TTC549 (cell line): ENCODE data around the gene PDS5A.
"Not testable (repeated sequence)": the region's sequence is repeated elsewhere in the genome, so short reads cannot be mapped to it uniquely, and the experiment has no call there.

ENCODE experiments used
- FAIRE-seq: peaks from 2 replicates; lab custom pipeline; 2012; peaks lifted over from hg19 to GRCh38; lab: Jason Lieb, UNC

PDS5A gene

GRCh38 chr4:39899291-39899690, 78.4 kb downstream of the PDS5A start:
- FAIRE-seq: no peak

- no peak for FAIRE-seq
Observed at GRCh38 chr4:39898015-39898414, 79.7 kb downstream of the PDS5A start.

GRCh38 chr4:39893693-39894072, 84.0 kb downstream of the PDS5A start:
- FAIRE-seq: no peak

GRCh38 chr4:39892988-39893692, 84.6 kb downstream of the PDS5A start:
- FAIRE-seq: no peak

- no peak for FAIRE-seq
Observed at GRCh38 chr4:39889226-39889625, 88.5 kb downstream of the PDS5A start.

DNA sequence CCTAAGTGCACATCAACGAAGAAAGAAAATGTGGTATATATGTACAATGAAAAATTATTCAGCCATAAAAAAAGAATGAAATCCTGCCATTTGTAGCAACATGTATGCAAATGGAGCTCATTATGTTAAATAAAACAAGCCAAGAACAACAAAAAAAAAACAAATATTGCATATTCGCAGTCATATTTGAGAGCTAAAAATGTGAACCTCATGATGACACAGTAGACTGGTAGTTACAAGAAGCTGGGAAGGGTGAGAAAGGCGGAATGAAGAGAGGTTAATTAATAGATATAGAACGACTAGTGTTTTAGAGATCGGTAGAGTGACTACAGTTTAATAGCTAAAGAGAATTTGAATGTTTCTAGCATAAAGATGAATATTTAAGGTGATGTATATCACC, 89.2 kb downstream of the PDS5A start:
- FAIRE-seq: no peak

GRCh38 chr4:39883646-39884045, 94.1 kb downstream of the PDS5A start:
- no peak for FAIRE-seq

- FAIRE-seq: no peak
Observed at GRCh38 chr4:39881789-39882188, 95.9 kb downstream of the PDS5A start.

DNA sequence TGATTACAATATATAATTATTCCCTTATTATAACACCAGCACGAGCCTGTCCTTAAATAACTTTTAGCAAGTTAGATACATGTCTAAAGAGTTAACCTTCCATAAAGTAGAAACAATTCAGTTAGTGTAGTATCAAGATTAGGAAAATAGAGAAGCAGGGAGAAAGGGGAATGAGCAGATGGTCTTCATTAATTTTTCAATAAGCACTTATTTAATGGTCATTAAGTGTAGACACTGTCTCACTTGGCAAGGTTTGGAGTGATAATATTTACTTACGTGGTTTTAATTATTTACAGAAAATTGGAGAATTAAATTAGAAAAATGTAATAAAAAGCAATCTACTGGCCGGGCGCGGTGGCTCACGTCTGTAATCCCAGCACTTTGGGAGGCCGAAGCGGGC, 99.7 kb downstream of the PDS5A start:
- no peak for FAIRE-seq

DNA sequence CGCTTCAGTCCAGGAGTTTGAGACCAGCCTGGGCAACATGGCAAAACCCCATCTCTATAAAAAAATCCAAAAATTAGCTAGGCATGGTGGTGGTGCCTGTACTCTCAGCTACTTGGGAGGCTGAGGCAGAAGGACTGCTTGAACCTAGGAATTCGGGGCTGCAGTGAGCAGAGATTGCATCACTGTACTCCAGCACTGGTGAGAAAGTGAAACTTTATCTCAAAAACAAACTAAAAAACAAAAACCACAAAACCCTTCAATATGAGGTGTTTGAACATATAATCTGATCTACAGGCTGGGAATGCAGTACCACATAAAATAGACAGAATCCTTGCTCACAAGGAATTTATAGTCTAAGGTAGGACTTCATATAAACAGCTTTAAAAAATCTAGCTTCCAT, 103.9 kb downstream of the PDS5A start:
- FAIRE-seq: no peak

DNA sequence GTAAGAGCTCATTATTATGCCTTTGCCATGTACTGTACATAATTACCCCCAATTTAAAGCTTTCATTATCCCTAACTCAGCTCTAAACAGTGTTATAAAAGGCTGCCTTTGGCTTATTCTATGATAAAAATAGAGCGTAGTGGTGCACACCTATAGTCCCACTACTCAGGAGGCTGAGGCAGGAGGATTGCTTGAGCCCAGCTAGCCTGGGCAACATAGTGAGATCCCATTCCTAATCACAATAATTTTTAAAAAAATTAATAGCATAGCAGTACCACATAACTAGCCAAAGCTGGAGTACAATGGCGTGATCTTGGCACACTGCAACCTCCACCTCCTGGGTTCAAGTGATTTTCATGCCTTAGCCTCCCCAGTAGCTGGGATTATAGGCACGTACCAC, 112.4 kb downstream of the PDS5A start:
- no peak for FAIRE-seq

DNA sequence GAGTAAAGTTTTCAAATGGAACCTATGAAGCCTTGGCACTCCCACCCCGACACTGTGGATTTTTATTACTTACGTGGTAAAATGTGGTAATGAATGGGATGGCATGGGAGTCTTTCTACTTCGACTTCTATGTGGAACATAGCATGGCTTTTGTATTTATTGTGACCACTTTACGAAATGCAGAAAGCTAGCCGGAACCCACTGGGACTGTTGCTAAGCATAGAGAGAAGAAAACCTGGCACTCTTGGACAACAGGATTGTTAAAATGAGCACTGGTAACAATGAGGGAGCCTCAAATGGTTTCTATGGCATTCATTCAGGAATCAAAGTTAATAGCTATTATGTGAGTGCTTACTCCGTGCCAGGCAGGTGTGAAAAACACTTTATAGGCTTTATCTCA, 113.3 kb downstream of the PDS5A start:
- no peak for FAIRE-seq

DNA sequence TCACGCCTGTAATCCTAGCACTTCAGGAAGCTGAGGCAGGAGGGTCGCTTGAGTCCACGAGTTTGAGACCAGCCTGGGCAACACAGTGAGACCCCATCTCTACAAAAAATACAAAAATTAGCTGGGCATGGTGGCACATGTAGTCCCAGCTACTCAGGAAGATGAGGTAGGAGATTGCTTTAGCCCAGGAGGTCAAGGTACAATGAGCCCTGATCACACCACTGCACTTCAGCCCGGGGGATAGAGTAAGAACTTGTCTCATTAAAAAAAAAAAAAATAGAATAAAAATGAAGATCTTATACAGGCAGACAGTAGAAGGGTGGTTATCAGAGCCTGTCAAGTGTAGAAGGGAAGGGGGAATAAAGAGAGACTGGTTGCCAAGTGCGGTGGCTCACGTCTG, 116.9 kb downstream of the PDS5A start:
- FAIRE-seq: no peak

- FAIRE-seq: no peak
Observed at GRCh38 chr4:39855909-39856512, 121.7 kb downstream of the PDS5A start.

DNA sequence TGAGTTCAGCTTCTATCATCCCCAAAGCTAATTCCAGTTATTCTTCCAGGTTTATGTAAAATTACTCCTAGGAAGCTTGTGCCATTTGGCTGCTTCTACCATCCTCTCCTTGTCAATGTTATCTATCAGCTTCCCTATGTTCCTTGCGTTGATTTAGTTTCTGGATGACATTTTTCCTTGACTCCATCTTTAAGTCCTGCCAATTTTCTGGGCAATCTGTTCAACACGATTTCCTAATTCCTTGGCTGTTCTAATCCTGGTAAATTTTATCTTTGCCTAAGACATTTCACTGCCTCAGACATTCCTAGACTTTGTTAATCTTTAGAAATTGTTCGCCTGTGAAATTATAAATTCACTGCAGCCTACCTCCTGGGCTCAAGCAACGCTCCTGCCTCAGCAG, 125.1 kb downstream of the PDS5A start:
- no peak for FAIRE-seq

GRCh38 chr4:39850727-39851126, 127.0 kb downstream of the PDS5A start:
- no peak for FAIRE-seq

- no peak for FAIRE-seq
Observed at GRCh38 chr4:39846705-39847104, 131.0 kb downstream of the PDS5A start.

GRCh38 chr4:39846120-39846519, 131.6 kb downstream of the PDS5A start:
- no peak for FAIRE-seq

DNA sequence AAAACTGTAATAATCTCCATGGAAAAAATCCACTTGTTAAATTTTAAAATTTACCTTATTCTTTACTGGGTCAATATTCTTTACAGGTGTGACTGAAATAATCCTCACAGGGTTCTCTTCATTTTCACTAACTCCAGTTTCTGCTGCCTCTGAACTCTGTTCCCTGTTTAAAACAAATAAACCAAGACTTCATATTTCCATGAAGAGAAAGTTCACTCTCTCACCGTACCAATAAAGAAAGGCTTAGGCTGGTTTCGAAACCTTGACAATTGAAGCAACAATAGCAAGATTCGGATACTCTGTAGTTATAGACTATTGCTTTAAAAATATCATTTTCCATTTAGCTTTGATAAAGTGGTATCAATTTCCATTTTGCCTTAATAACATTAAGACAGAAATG, 135.8 kb downstream of the PDS5A start:
- FAIRE-seq: no peak

DNA sequence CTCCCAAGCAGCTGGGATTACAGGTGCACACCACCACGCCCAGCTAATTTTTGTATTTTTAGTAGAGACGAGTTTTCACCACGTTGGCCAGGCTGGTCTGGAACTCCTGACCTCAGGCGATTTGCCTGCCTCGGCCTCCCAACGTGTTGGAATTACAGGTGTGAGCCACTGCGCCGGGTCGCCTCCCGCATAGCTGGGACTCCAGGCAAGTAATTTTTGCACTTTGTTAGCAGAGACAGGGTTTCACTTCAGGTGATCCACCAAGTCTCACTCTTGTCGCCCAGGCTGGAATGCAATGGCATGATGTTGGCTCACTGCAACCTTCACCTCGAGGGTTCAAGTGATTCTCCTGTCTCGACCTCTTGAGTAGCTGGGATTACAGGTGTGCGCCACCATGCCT, 137.2 kb downstream of the PDS5A start:
- not testable (repeated sequence) for FAIRE-seq

GRCh38 chr4:39840027-39840426, 137.7 kb downstream of the PDS5A start:
- no peak for FAIRE-seq

DNA sequence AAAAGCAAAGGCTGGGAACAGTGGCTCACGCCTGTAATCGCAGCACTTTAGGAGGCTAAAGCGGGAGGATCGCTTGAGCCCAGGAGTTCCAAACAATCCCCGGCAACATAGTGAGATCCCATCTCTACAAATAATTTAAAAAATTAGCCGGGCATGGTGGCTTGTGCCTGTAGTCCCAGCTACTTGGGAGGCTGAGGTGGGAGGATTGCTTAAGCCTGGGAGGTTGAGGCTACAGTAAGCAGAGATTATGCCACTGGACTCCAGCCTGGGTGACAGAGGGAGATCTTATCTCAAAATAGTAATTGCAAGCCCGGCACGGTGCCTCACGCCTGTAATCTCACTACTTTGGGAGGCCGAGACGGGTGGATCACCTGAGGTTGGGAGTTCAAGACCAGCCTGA, 139.3 kb downstream of the PDS5A start:
- not testable (repeated sequence) for FAIRE-seq

DNA sequence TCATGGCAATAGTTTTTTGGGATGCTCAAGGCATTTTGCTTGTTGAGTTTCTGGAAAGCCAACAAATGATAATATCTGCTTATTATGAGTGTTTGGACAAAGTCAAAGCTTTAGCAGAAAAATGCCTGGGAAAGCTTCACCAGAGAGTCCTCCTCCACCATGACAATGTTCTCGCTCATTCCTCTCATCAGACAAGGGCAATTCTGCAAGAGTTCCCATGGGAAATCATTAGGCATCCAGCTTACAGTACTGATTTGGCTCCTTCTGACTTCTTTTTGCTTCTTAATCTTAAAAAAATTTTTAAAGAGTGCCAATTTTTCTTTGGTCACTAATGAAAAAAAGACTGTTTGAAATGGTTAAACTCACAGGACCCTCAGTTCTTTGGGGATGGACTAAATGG, 143.4 kb downstream of the PDS5A start:
- FAIRE-seq: no peak

GRCh38 chr4:39825741-39826231, 151.9 kb downstream of the PDS5A start:
- no peak for FAIRE-seq
